Measurements from ENCODE around the gene ATP6V0B. TPM values are rescaled to one million over a fixed set of nuclear protein-coding genes. Genes with fewer than 3 reads are reported as not detected.

ATP6V0B gene
- total RNA-seq, 1 donor from 2014 or later: 129 TPM

DNA sequence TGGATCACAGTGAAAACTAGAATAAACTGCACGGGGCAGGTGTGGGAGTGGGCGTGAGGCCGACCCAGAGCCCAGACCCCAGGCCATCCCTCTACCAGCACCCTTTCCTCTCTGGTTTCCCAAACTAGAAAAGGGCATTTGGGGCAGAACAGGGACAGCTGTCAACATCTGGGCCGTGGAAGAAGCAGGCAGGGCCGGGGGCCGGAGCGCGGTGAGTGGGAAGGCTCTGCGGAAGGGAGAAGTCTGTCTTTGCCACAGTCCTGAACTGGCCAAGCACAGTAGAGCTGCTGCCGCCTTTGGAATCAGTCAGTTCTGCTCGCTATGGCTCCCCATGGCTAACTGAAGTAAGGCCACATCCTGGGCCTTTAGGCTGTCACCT lies 23.2 kb downstream of the ATP6V0B start:
- H3K4me3 Mint-ChIP-seq: no peak overlapping the region

DNA sequence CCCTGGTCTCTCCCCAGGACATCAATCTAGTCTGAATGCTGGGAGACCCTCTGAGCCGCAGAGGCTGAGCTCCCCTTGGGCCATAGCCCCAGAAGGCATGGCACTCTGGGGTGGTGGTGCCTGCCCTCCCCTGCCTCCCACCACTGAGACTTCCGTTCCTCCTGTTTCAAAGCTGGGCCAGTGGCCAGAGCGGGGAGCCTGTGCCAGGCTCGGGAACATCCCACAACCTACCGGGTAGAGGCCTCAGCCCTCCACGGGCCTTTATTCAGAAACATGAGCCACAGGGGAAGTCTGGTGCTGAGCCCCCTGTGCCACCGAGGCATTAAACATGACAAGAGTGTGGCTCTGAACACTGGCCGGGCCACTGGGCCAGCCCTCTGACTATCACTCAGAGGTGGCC lies 24.7 kb downstream of the ATP6V0B start:
- Mint-ChIP-seq H3K36me3 (ENCODE audit: low read depth) (no peaks in the 10 kb centered on the region), H3K9me3 (no peaks in the 10 kb centered on the region), H3K27ac (ENCODE audit: unreplicated experiment) (peak overlapping the region; percentile 71), H3K4me1 (peaks cover 11% of the 10 kb centered on the region), H3K27me3 (ENCODE audit: low read depth) (no peaks in the 10 kb centered on the region), H3K4me3 (no peak overlapping the region)
- no peak for DNase-seq (ENCODE audit: low read depth, low spot score)
- no peak for TF ChIP-seq CTCF (conservative IDR thresholded peaks at IDR 0.05)

More for the DNA sequence above, 23.2 kb downstream of the ATP6V0B start:
- Mint-ChIP-seq H3K27ac (ENCODE audit: unreplicated experiment) (no peak overlapping the region), H3K4me1 (peaks cover 11% of the 10 kb centered on the region), H3K9me3 (no peaks in the 10 kb centered on the region), H3K36me3 (ENCODE audit: low read depth) (no peaks in the 10 kb centered on the region), H3K27me3 (ENCODE audit: low read depth) (no peaks in the 10 kb centered on the region)
- DNase-seq (ENCODE audit: low read depth, low spot score): no peak
- no peak for TF ChIP-seq CTCF (conservative IDR thresholded peaks at IDR 0.05)

- Mint-ChIP-seq H3K36me3 (ENCODE audit: low read depth) (no peaks in the 10 kb centered on the region), H3K27ac (ENCODE audit: unreplicated experiment) (no peak overlapping the region), H3K4me3 (no peak overlapping the region), H3K9me3 (no peaks in the 10 kb centered on the region), H3K27me3 (ENCODE audit: low read depth) (no peaks in the 10 kb centered on the region), H3K4me1 (peaks cover 8% of the 10 kb centered on the region)
- no peak for TF ChIP-seq CTCF (conservative IDR thresholded peaks at IDR 0.05)
- no peak for DNase-seq (ENCODE audit: low read depth, low spot score)
Measured at GRCh38 chr1:44000122-44000665, 25.4 kb downstream of the ATP6V0B start.

- no peak for DNase-seq (ENCODE audit: low read depth, low spot score)
- TF ChIP-seq CTCF (conservative IDR thresholded peaks at IDR 0.05): no peak
- Mint-ChIP-seq H3K4me3 (no peak overlapping the region), H3K9me3 (no peaks in the 10 kb centered on the region), H3K36me3 (ENCODE audit: low read depth) (no peaks in the 10 kb centered on the region), H3K27me3 (ENCODE audit: low read depth) (no peaks in the 10 kb centered on the region), H3K4me1 (peaks cover 6% of the 10 kb centered on the region), H3K27ac (ENCODE audit: unreplicated experiment) (no peak overlapping the region)
Measured at GRCh38 chr1:44002165-44002564, 27.4 kb downstream of the ATP6V0B start.

DNA sequence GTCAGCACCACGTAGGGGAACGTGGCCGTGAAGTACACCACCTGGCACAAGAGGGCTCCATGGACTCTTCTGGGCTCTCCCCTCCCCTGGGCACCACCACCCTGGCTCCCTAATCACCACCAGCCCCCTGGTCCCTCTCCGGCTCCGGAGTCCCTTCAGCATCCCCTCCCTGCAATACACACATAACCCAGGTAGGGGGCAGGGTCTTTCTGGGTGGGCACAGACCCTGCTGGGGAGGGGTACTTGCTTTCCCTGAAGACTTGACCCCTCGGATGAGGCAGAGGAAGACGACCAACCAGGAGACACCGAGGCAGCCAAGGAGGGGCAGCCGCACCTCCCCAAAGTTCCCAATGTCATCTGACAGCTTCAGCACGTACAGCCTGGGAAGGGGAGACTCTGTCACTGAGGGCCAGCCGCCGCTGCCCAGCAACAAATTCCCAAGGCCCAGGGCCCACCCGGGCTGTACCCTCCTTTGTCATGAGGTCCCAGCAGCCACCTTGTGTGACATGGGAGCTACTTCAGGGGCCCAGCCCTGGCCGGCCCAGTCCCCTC lies 27.9 kb downstream of the ATP6V0B start:
- no peaks in the 10 kb centered on the region for H3K27me3 Mint-ChIP-seq (ENCODE audit: low read depth)
- no peaks in the 10 kb centered on the region for H3K9me3 Mint-ChIP-seq
- H3K4me1 Mint-ChIP-seq: peaks cover 6% of the 10 kb centered on the region
- H3K27ac Mint-ChIP-seq (ENCODE audit: unreplicated experiment): no peak overlapping the region
- no peaks in the 10 kb centered on the region for H3K36me3 Mint-ChIP-seq (ENCODE audit: low read depth)
- DNase-seq (ENCODE audit: low read depth, low spot score): no peak
- H3K4me3 Mint-ChIP-seq: no peak overlapping the region
- TF ChIP-seq CTCF (conservative IDR thresholded peaks at IDR 0.05): peak; percentile 44

Data from neural crest cell (in vitro differentiated cells).